H9 (cell line): Measurements from ENCODE around the gene SS18L1. TPM values are rescaled to one million over a fixed set of nuclear protein-coding genes. Genes with fewer than 3 reads are reported as not detected.

Experiments used
- DNase-seq: peaks from one replicate; pipeline ENCODE4 v3.0.0-alpha.2; 2017
- H2AFZ ChIP-seq: one replicate; pipeline ENCODE4 v1.6.1; 2013; ENCODE audit warnings: mild to moderate bottlenecking, low read length, control low read depth, moderate library complexity
- H2AK5ac ChIP-seq: 2 replicates; pipeline ENCODE4 v1.6.1; 2013; ENCODE audit warnings: low read length, control low read depth, mixed read lengths; ENCODE audit not compliant: insufficient read length
- H2BK120ac ChIP-seq: one replicate; pipeline ENCODE4 v1.6.1; 2013; ENCODE audit warnings: low read depth, mild to moderate bottlenecking, low read length, control low read depth, inconsistent platforms; ENCODE audit not compliant: poor library complexity, severe bottlenecking
- H2BK12ac ChIP-seq: 2 replicates; pipeline ENCODE4 v1.6.1; 2013; ENCODE audit warnings: low read length, control low read depth, mixed read lengths, low read depth; ENCODE audit not compliant: insufficient read length
- H2BK15ac ChIP-seq: 2 replicates; pipeline ENCODE4 v1.6.1; 2013; ENCODE audit warnings: low read depth, low read length, control low read depth
- H2BK20ac ChIP-seq: one replicate; pipeline ENCODE4 v1.6.1; 2013; ENCODE audit warnings: low read depth, mild to moderate bottlenecking, low read length, control low read depth, inconsistent platforms; ENCODE audit not compliant: poor library complexity, severe bottlenecking
- H2BK5ac ChIP-seq: 2 replicates; pipeline ENCODE4 v1.6.1; 2013; ENCODE audit warnings: low read length, control low read depth, mixed read lengths; ENCODE audit not compliant: insufficient read length
- H3K14ac ChIP-seq: 2 replicates; pipeline ENCODE4 v1.6.1; 2013; ENCODE audit warnings: low read length, control low read depth; ENCODE audit not compliant: insufficient read depth
- H3K18ac ChIP-seq: 2 replicates; pipeline ENCODE4 v1.6.1; 2013; ENCODE audit warnings: low read depth, mild to moderate bottlenecking, mixed read lengths, low read length, control low read depth; ENCODE audit not compliant: insufficient read length
- H3K23ac ChIP-seq: 2 replicates; pipeline ENCODE4 v1.6.1; 2013; ENCODE audit warnings: low read length, control low read depth, mixed read lengths, low read depth; ENCODE audit not compliant: insufficient read length
- H3K23me2 ChIP-seq: 2 replicates; pipeline ENCODE4 v1.6.1; 2013; ENCODE audit warnings: low read depth, mild to moderate bottlenecking, mixed read lengths, low read length, control low read depth; ENCODE audit not compliant: insufficient read length, poor library complexity, severe bottlenecking
- H3K27ac ChIP-seq: 2 replicates; pipeline ENCODE4 v1.5.1; 2013; ENCODE audit warnings: low read length, control low read depth, mixed read lengths, low read depth; ENCODE audit not compliant: insufficient read length
- H3K27me3 ChIP-seq: 2 replicates; pipeline ENCODE4 v1.6.1; 2013; ENCODE audit warnings: low read length, control low read depth, inconsistent platforms; ENCODE audit not compliant: insufficient read depth
- H3K4ac ChIP-seq: 2 replicates; pipeline ENCODE4 v1.6.1; 2013; ENCODE audit warnings: low read depth, mild to moderate bottlenecking, control low read depth, inconsistent platforms, low read length, moderate library complexity
- H3K4me1 ChIP-seq: 2 replicates; pipeline ENCODE4 v1.6.1; 2013; ENCODE audit warnings: low read length, control low read depth, inconsistent platforms; ENCODE audit not compliant: insufficient read depth
- H3K4me2 ChIP-seq: 2 replicates; pipeline ENCODE4 v1.6.1; 2013; ENCODE audit warnings: low read length, control low read depth, mixed read lengths; ENCODE audit not compliant: insufficient read length, insufficient read depth
- H3K56ac ChIP-seq: 2 replicates; pipeline ENCODE4 v1.6.1; 2013; ENCODE audit warnings: low read depth, mild to moderate bottlenecking, mixed read lengths, low read length, control low read depth; ENCODE audit not compliant: insufficient read length
- H3K79me1 ChIP-seq: 2 replicates; pipeline ENCODE4 v1.6.1; 2013; ENCODE audit warnings: low read depth, mild to moderate bottlenecking, moderate library complexity, low read length, control low read depth, inconsistent platforms; ENCODE audit not compliant: insufficient read depth, poor library complexity, severe bottlenecking
- H3K79me2 ChIP-seq: 2 replicates; pipeline ENCODE4 v1.6.1; 2013; ENCODE audit warnings: low read length, control low read depth, inconsistent platforms; ENCODE audit not compliant: insufficient read depth
- H3K9ac ChIP-seq: 2 replicates; pipeline ENCODE4 v1.6.1; 2013; ENCODE audit warnings: low read length, control low read depth, mixed read lengths; ENCODE audit not compliant: insufficient read length; ENCODE audit errors: extremely low read depth
- H3K9me3 ChIP-seq: one replicate; pipeline ENCODE4 v1.6.1; 2013; ENCODE audit warnings: low read depth, low read length, inconsistent platforms; ENCODE audit not compliant: control insufficient read depth
- H3T11ph ChIP-seq: one replicate; pipeline ENCODE4 v1.6.1; 2013; ENCODE audit warnings: mild to moderate bottlenecking, low read length, control low read depth, inconsistent platforms
- H4K20me1 ChIP-seq: one replicate; pipeline ENCODE4 v1.6.1; 2013; ENCODE audit not compliant: control insufficient read depth, insufficient read length, insufficient read depth
- H4K5ac ChIP-seq: 2 replicates; pipeline ENCODE4 v1.6.1; 2013; ENCODE audit warnings: low read depth, mild to moderate bottlenecking, mixed read lengths, low read length, control low read depth; ENCODE audit not compliant: insufficient read length
- H4K8ac ChIP-seq: replicated peaks from 2 replicates; pipeline ENCODE4 v1.6.1; 2013; ENCODE audit warnings: low read length, control low read depth, mixed read lengths, low read depth; ENCODE audit not compliant: insufficient read length
- H4K91ac ChIP-seq: 2 replicates; pipeline ENCODE4 v1.6.1; 2013; ENCODE audit warnings: low read depth, mild to moderate bottlenecking, moderate library complexity, mixed read lengths, low read length, control low read depth; ENCODE audit not compliant: insufficient read length
- H3K27ac Mint-ChIP-seq, 3 experiments: 2 replicates in 2 of 3; 3 replicates in 1 of 3; pipeline ENCODE4 v1.8.0; 2020 to 2021; ENCODE audit warnings: mixed read lengths in 3 of 3, mild to moderate bottlenecking in 1 of 3, moderate library complexity in 1 of 3
- H3K27me3 Mint-ChIP-seq: 2 replicates; pipeline ENCODE4 v1.8.0; 2021; ENCODE audit warnings: low read depth, mild to moderate bottlenecking, moderate library complexity, mixed read lengths
- H3K36me3 Mint-ChIP-seq, 3 experiments: 2 replicates in 2 of 3; 3 replicates in 1 of 3; pipeline ENCODE4 v1.8.0; 2020 to 2021; ENCODE audit warnings: low read depth in 3 of 3, mixed read lengths in 3 of 3; ENCODE audit not compliant: insufficient read depth in 1 of 3
- H3K4me1 Mint-ChIP-seq, 2 experiments: 2 replicates each; pipeline ENCODE4 v1.8.0; 2020; ENCODE audit warnings: mixed read lengths in 2 of 2
- H3K4me3 Mint-ChIP-seq, 2 experiments: 2 replicates in 1 of 2; 3 replicates in 1 of 2; pipeline ENCODE4 v1.8.0; 2020 to 2021; ENCODE audit warnings: mild to moderate bottlenecking in 2 of 2, mixed read lengths in 2 of 2, moderate library complexity in 1 of 2
- H3K9me3 Mint-ChIP-seq, 2 experiments: 2 replicates in 1 of 2; 3 replicates in 1 of 2; pipeline ENCODE4 v1.8.0; 2020; ENCODE audit warnings: mild to moderate bottlenecking in 2 of 2, mixed read lengths in 2 of 2, moderate library complexity in 1 of 2
- WGBS: extraction: QIAGEN DNeasy Blood & Tissue Kit; methylation state at CpG from one replicate; pipeline ENCODE4 v1.1.7; 2013; ENCODE audit warnings: missing lambda C conversion rate, low lambda C conversion rate, mixed read lengths; ENCODE audit not compliant: insufficient read length; ENCODE audit errors: extremely low coverage; 5-methylcytosine and 5-hydroxymethylcytosine counted together
- total RNA-seq: library from RNA; stranded (reverse); gene quantifications from 2 replicates; pipeline ENCODE4 v1.2.1, GENCODE V29; 2021
- TF ChIP-seq, protein P1 (sequence below): fragments of 200-600 bp; sonication (generic); conservative IDR thresholded peaks from 3 replicates; pipeline ENCODE4 v1.8.0; 2021; ENCODE audit warnings: antibody characterized with exemption, mild to moderate bottlenecking

Gene SS18L1
- total RNA-seq, 1 experiment from 2014 or later, result 22.2 TPM

GRCh38 chr20:62162765-62163484, 19.4 kb downstream of the SS18L1 start:
- Mint-ChIP-seq H3K9me3 (no peaks in the 10 kb centered on the region; a peak in 1 of 5 replicates), H3K27me3 (no peaks in the 10 kb centered on the region), H3K4me1 (0 out of 4 replicates have a peak, but pooled peaks cover 0 to 2% of the 10 kb centered on the region in 2 experiments), H3K4me3 (no peak overlapping the region), H3K36me3 (peaks cover 28 to 64% (median 55%) of the 10 kb centered on the region in 3 experiments), H3K27ac (no peak overlapping the region; a peak in 1 of 7 replicates)
- H3K56ac ChIP-seq, result no peak overlapping the region
- no peak overlapping the region for H3K9ac ChIP-seq
- no peak overlapping the region for H3K4me2 ChIP-seq
- TF ChIP-seq, protein P1, sequence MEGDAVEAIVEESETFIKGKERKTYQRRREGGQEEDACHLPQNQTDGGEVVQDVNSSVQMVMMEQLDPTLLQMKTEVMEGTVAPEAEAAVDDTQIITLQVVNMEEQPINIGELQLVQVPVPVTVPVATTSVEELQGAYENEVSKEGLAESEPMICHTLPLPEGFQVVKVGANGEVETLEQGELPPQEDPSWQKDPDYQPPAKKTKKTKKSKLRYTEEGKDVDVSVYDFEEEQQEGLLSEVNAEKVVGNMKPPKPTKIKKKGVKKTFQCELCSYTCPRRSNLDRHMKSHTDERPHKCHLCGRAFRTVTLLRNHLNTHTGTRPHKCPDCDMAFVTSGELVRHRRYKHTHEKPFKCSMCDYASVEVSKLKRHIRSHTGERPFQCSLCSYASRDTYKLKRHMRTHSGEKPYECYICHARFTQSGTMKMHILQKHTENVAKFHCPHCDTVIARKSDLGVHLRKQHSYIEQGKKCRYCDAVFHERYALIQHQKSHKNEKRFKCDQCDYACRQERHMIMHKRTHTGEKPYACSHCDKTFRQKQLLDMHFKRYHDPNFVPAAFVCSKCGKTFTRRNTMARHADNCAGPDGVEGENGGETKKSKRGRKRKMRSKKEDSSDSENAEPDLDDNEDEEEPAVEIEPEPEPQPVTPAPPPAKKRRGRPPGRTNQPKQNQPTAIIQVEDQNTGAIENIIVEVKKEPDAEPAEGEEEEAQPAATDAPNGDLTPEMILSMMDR, result no peak
- H3K27ac ChIP-seq, result no peak overlapping the region
- no peak overlapping the region for H3K14ac ChIP-seq
- H3K27me3 ChIP-seq, result no peaks in the 10 kb centered on the region
- no peak overlapping the region for H2BK15ac ChIP-seq
- H3K23me2 ChIP-seq, result no peaks in the 10 kb centered on the region
- no peak overlapping the region for H3K18ac ChIP-seq
- no peak overlapping the region for H3T11ph ChIP-seq
- no peak overlapping the region for H3K23ac ChIP-seq
- H2AFZ ChIP-seq, result no peak overlapping the region
- H3K79me2 ChIP-seq, result 0 out of 2 replicates have a peak, but pooled peaks cover 2% of the 10 kb centered on the region
- H3K9me3 ChIP-seq, result no peaks in the 10 kb centered on the region
- no peak overlapping the region for H2BK12ac ChIP-seq
- no peak overlapping the region for H4K91ac ChIP-seq
- H4K5ac ChIP-seq, result no peak overlapping the region
- no peak overlapping the region for H2BK20ac ChIP-seq
- H4K8ac ChIP-seq, result no peak overlapping the region
- H3K4ac ChIP-seq, result no peak overlapping the region
- no CpG with 5 or more reads among the region's 38 CpGs for WGBS
- DNase-seq, result no peak
- no peaks in the 10 kb centered on the region for H3K79me1 ChIP-seq
- H2BK120ac ChIP-seq, result no peak overlapping the region
- no peak overlapping the region for H2AK5ac ChIP-seq
- no peaks in the 10 kb centered on the region for H4K20me1 ChIP-seq
- no peaks in the 10 kb centered on the region for H3K4me1 ChIP-seq
- H2BK5ac ChIP-seq, result no peak overlapping the region
